Activated CD4-positive, alpha-beta T cell treated with anti-CD3 and anti-CD28 coated beads, Interleukin-2, amount 50 U/mL, for 24 hours (primary cell): ENCODE results near the gene CSRNP3.

Experiments
- DNase-seq, 2 donors: peaks; one replicate each; pipeline ENCODE4 v3.0.0-alpha.2; 2020; ENCODE audit warnings: low read depth in 1 of 2, low spot score in 1 of 2

Gene CSRNP3

GRCh38 chr2:165470361-165470760, 863 bp downstream of the CSRNP3 start:
- no peak for DNase-seq

- no peak for DNase-seq
Measured at GRCh38 chr2:165471349-165471950, 2.0 kb downstream of the CSRNP3 start.

GRCh38 chr2:165472922-165473321, 3.4 kb downstream of the CSRNP3 start:
- DNase-seq, result no peak

GRCh38 chr2:165474619-165475276, 5.2 kb downstream of the CSRNP3 start:
- no peak for DNase-seq

- DNase-seq, result no peak
Measured at GRCh38 chr2:165475277-165476004, 5.9 kb downstream of the CSRNP3 start.

GRCh38 chr2:165479856-165480255, 10.4 kb downstream of the CSRNP3 start:
- no peak for DNase-seq

- no peak for DNase-seq
Measured at GRCh38 chr2:165494573-165494972, 25.1 kb downstream of the CSRNP3 start.

- no peak for DNase-seq
Measured at GRCh38 chr2:165497659-165498317, 28.3 kb downstream of the CSRNP3 start.

- DNase-seq, result no peak
Measured at GRCh38 chr2:165499131-165499530, 29.6 kb downstream of the CSRNP3 start.

- DNase-seq, result no peak
Measured at GRCh38 chr2:165500001-165500400, 30.5 kb downstream of the CSRNP3 start.

- DNase-seq, result no peak
Measured at GRCh38 chr2:165500816-165501215, 31.3 kb downstream of the CSRNP3 start.

GRCh38 chr2:165505514-165505913, 36.0 kb downstream of the CSRNP3 start:
- DNase-seq, result no peak

GRCh38 chr2:165508927-165509326, 39.4 kb downstream of the CSRNP3 start:
- DNase-seq, result no peak

GRCh38 chr2:165513479-165513878, 44.0 kb downstream of the CSRNP3 start:
- no peak for DNase-seq

- no peak for DNase-seq
Measured at GRCh38 chr2:165518611-165519010, 49.1 kb downstream of the CSRNP3 start.

GRCh38 chr2:165522719-165523118, 53.2 kb downstream of the CSRNP3 start:
- no peak for DNase-seq

GRCh38 chr2:165524720-165525119, 55.2 kb downstream of the CSRNP3 start:
- DNase-seq, result no peak

- DNase-seq, result no peak
Measured at GRCh38 chr2:165528691-165529090, 59.2 kb downstream of the CSRNP3 start.

GRCh38 chr2:165529130-165529529, 59.6 kb downstream of the CSRNP3 start:
- no peak for DNase-seq

GRCh38 chr2:165533331-165533730, 63.8 kb downstream of the CSRNP3 start:
- DNase-seq, result no peak

- no peak for DNase-seq
Measured at GRCh38 chr2:165535471-165535870, 66.0 kb downstream of the CSRNP3 start.
